PC-9 (cell line): Measurements from ENCODE around the gene CARNS1. TPM values are rescaled to one million over a fixed set of nuclear protein-coding genes. Genes with fewer than 3 reads are reported as not detected.

ENCODE experiments used
- BruUV-seq: library from RNA; stranded (reverse); fragments of 400-500 nt; replicated peaks from 2 replicates; lab custom pipeline; 2021; lab: Mats Ljungman, UMichigan
- CTCF ChIA-PET: fragments of 300-600 bp; sonication (Branson Sonifier 250); formaldehyde crosslinking; loops from one replicate; lab custom pipeline; 2022; ENCODE audit warnings: antibody characterized with exemption; lab: Charles Lee
- POLR2A ChIA-PET: fragments of 300-600 bp; sonication (Branson Sonifier 250); formaldehyde crosslinking; loops from one replicate; lab custom pipeline; 2022; ENCODE audit warnings: antibody characterized with exemption; ENCODE audit not compliant: unreplicated experiment; lab: Charles Lee
- DNase-seq, 2 experiments: peaks; one replicate each; pipeline versions ENCODE4 v3.0.0 to v3.0.0-alpha.2; 2015 to 2022; ENCODE audit warnings: mixed read lengths in 1 of 2
- H2AFZ ChIP-seq: fragments of 200-600 bp; sonication (generic); 2 replicates; pipeline ENCODE4 v1.8.1; 2017; ENCODE audit warnings: antibody characterized with exemption
- H3F3A ChIP-seq: fragments of 200-600 bp; sonication (generic); 2 replicates; pipeline ENCODE4 v1.8.1; 2017; ENCODE audit warnings: antibody characterized with exemption, mild to moderate bottlenecking, low read depth; ENCODE audit not compliant: insufficient read depth
- H3K27ac ChIP-seq: fragments of 200-600 bp; sonication (generic); 2 replicates; pipeline ENCODE4 v1.6.1; 2016; ENCODE audit warnings: mixed run types
- H3K27me3 ChIP-seq: fragments of 200-600 bp; sonication (generic); 2 replicates; pipeline ENCODE4 v1.6.1; 2016; ENCODE audit warnings: low read depth, mixed run types; ENCODE audit not compliant: insufficient read depth
- H3K36me3 ChIP-seq: fragments of 200-600 bp; sonication (generic); 2 replicates; pipeline ENCODE4 v1.6.1; 2016; ENCODE audit warnings: low read depth, mixed run types
- H3K4me1 ChIP-seq: fragments of 200-600 bp; sonication (generic); replicated peaks from 2 replicates; pipeline ENCODE4 v1.6.1; 2016; ENCODE audit warnings: mixed run types; ENCODE audit not compliant: insufficient read depth
- H3K4me2 ChIP-seq: fragments of 200-600 bp; sonication (generic); 2 replicates; pipeline ENCODE4 v1.6.1; 2017; ENCODE audit warnings: mixed run types
- H3K4me3 ChIP-seq: fragments of 200-600 bp; sonication (generic); 2 replicates; pipeline ENCODE4 v1.6.1; 2016; ENCODE audit warnings: mixed run types
- H3K79me2 ChIP-seq: fragments of 200-600 bp; sonication (generic); 2 replicates; pipeline ENCODE4 v1.6.1; 2017; ENCODE audit warnings: low read depth, mixed run types
- H3K9me2 ChIP-seq: fragments of 200-600 bp; sonication (generic); 2 replicates; pipeline ENCODE4 v1.8.1; 2017; ENCODE audit warnings: mild to moderate bottlenecking; ENCODE audit not compliant: insufficient read depth
- H3K9me3 ChIP-seq: fragments of 200-600 bp; sonication (generic); 2 replicates; pipeline ENCODE4 v1.8.1; 2016; ENCODE audit warnings: low read depth; ENCODE audit not compliant: insufficient read depth
- H4K20me1 ChIP-seq: fragments of 200-600 bp; sonication (generic); 2 replicates; pipeline ENCODE4 v1.8.1; 2017; ENCODE audit not compliant: insufficient read depth
- CTCF ChIP-seq: fragments of 200-600 bp; sonication (generic); conservative IDR thresholded peaks from 2 replicates; pipeline ENCODE4 v1.6.1; 2017; ENCODE audit warnings: mixed run types, antibody characterized with exemption, mild to moderate bottlenecking, moderate library complexity
- EZH2 ChIP-seq: fragments of 200-600 bp; sonication (generic); IDR thresholded peaks from 2 replicates; pipeline ENCODE4 v1.8.0; 2017; ENCODE audit warnings: antibody characterized with exemption, low read depth
- intact Hi-C: fragments of 100-400 bp; cut with micrococcal nuclease; formaldehyde crosslinking; loops from one replicate; pipeline ENCODE4 v1.10.0; 2022; ENCODE audit not compliant: unreplicated experiment
- total RNA-seq: library from RNA; stranded (reverse); gene quantifications from 2 replicates; pipeline ENCODE4 v1.2.3, GENCODE V29; 2021

The CARNS1 gene
- total RNA-seq, 1 experiment from 2014 or later: 0.15 TPM

- POLR2A ChIA-PET: no interaction called here
- intact Hi-C loops: no loop called here
- Histone ChIP-seq H3K4me3 (no peak overlapping the region), H2AFZ (no peak overlapping the region), H3K4me1 (peaks cover 8% of the 10 kb centered on the region), H4K20me1 (no peaks in the 10 kb centered on the region), H3K9me2 (no peaks in the 10 kb centered on the region), H3K27me3 (no peaks in the 10 kb centered on the region), H3K27ac (no peak overlapping the region), H3K79me2 (no peaks in the 10 kb centered on the region), H3K4me2 (no peak overlapping the region), H3K9me3 (no peaks in the 10 kb centered on the region), H3F3A (peaks cover 18% of the 10 kb centered on the region; the same call in 1 of the 2 replicates), H3K36me3 (no peaks in the 10 kb centered on the region)
- CTCF ChIA-PET: no interaction called here
- BruUV-seq: no TSS peak
- TF ChIP-seq CTCF (no peak), EZH2 (no peak)
- DNase-seq: no peak
Observed at GRCh38 chr11:67417425-67417824, 1.9 kb downstream of the CARNS1 start.

- Histone ChIP-seq H3K4me2 (no peak overlapping the region), H3F3A (peaks cover 22% of the 10 kb centered on the region; the same call in 1 of the 2 replicates), H4K20me1 (no peaks in the 10 kb centered on the region), H3K9me3 (no peaks in the 10 kb centered on the region), H3K27ac (no peak overlapping the region), H3K9me2 (no peaks in the 10 kb centered on the region), H3K4me3 (no peak overlapping the region), H3K4me1 (peaks cover 17% of the 10 kb centered on the region), H3K36me3 (no peaks in the 10 kb centered on the region), H3K27me3 (no peaks in the 10 kb centered on the region), H3K79me2 (no peaks in the 10 kb centered on the region), H2AFZ (no peak overlapping the region)
- ChIA-PET POLR2A (interaction anchor here (0.7 kb wide), 1 partner anchor 23 kb away, joined by 3 read pairs; no protein-coding TSS in a partner anchor), CTCF (interaction anchor here (0.6 kb wide), 2 partner anchors 232 to 620 kb away, joined by 5 to 8 read pairs; no protein-coding TSS in a partner anchor)
- intact Hi-C loops: no loop called here
- no TSS peak for BruUV-seq
- no peak for TF ChIP-seq CTCF
- TF ChIP-seq EZH2: no peak
- DNase-seq: peak in 1 of 2 experiments; percentile 50
Observed at GRCh38 chr11:67418476-67419281, 3.2 kb downstream of the CARNS1 start.

- Histone ChIP-seq H3K9me3 (no peaks in the 10 kb centered on the region), H4K20me1 (no peaks in the 10 kb centered on the region), H3K4me3 (no peak overlapping the region), H3K27me3 (no peaks in the 10 kb centered on the region), H2AFZ (no peak overlapping the region), H3K79me2 (no peaks in the 10 kb centered on the region), H3K4me2 (peak overlapping the region; percentile 93), H3K27ac (no peak overlapping the region), H3K36me3 (no peaks in the 10 kb centered on the region), H3K4me1 (peaks cover 17% of the 10 kb centered on the region), H3F3A (peaks cover 22% of the 10 kb centered on the region; the same call in 1 of the 2 replicates), H3K9me2 (no peaks in the 10 kb centered on the region)
- BruUV-seq: no TSS peak
- TF ChIP-seq CTCF (no peak), EZH2 (no peak)
- no peak for DNase-seq
- CTCF ChIA-PET: interaction anchor here (2.1 kb wide), 1 partner anchor 18 kb away, joined by 10 read pairs; the partner anchor contains the start of gene PPP1CA
- intact Hi-C loops: no loop called here
- POLR2A ChIA-PET: interaction anchor here (0.6 kb wide), 1 partner anchor 27 kb away, joined by 3 read pairs; no protein-coding TSS in a partner anchor
Observed at GRCh38 chr11:67419325-67420049, 4.0 kb downstream of the CARNS1 start.
